OCI-LY3 (cell line): ENCODE data around the gene FSTL4.

Source experiments
- H2AFZ ChIP-seq: fragments of 200-600, 300-600 bp; shearing (Covaris generic); 2 replicates; pipeline ENCODE4 v1.6.0; 2014; ENCODE audit warnings: antibody characterized with exemption, low read depth, low read length
- H3K27ac ChIP-seq: fragments of 200-600, 300-600 bp; sonication (generic); 2 replicates; pipeline ENCODE4 v1.5.1; 2014; ENCODE audit warnings: mild to moderate bottlenecking, low read length, moderate library complexity, mixed read lengths
- H3K27me3 ChIP-seq: fragments of 200-600, 300-600 bp; sonication (generic); 2 replicates; pipeline ENCODE4 v1.6.1; 2014; ENCODE audit warnings: low read depth, low read length, mixed read lengths
- H3K36me3 ChIP-seq: fragments of 200-600, 300-600 bp; sonication (generic); replicated peaks from 2 replicates; pipeline ENCODE3; 2014; ENCODE audit warnings: low read depth, low read length, mixed read lengths
- H3K4me1 ChIP-seq: fragments of 300-600, 200-600 bp; sonication (generic); 2 replicates; pipeline ENCODE4 v1.6.1; 2014; ENCODE audit warnings: low read length, mixed read lengths
- H3K4me2 ChIP-seq: fragments of 200-600, 300-600 bp; sonication (generic); 2 replicates; pipeline ENCODE4 v1.6.1; 2014; ENCODE audit warnings: low read length, mixed read lengths
- H3K4me3 ChIP-seq: fragments of 300-600, 200-600 bp; sonication (generic); 2 replicates; pipeline ENCODE4 v1.5.1; 2014; ENCODE audit warnings: antibody characterized with exemption, mild to moderate bottlenecking, low read length, moderate library complexity
- H3K79me2 ChIP-seq: fragments of 300-600, 200-600 bp; shearing (Covaris generic); 2 replicates; pipeline ENCODE4 v1.6.1; 2014; ENCODE audit warnings: mild to moderate bottlenecking, low read length, mixed read lengths
- H3K9ac ChIP-seq: fragments of 300-600, 200-600 bp; shearing (Covaris generic); 2 replicates; pipeline ENCODE4 v1.6.0; 2014; ENCODE audit warnings: mild to moderate bottlenecking, low read length, moderate library complexity
- H3K9me3 ChIP-seq: fragments of 200-600, 300-600 bp; shearing (Covaris generic); 2 replicates; pipeline ENCODE4 v1.6.1; 2014; ENCODE audit warnings: low read length, mixed read lengths; ENCODE audit not compliant: insufficient read depth
- H4K20me1 ChIP-seq: fragments of 200-600, 300-600 bp; sonication (generic); 2 replicates; pipeline ENCODE4 v1.6.1; 2016; ENCODE audit warnings: low read length, mixed read lengths; ENCODE audit not compliant: insufficient read depth
- EZH2phosphoT487 ChIP-seq: fragments of 200-600 bp; shearing (Covaris generic); IDR thresholded peaks from 2 replicates; pipeline ENCODE4 v1.6.1; 2018; ENCODE audit warnings: antibody characterized with exemption, mixed run types, low read depth
- TF ChIP-seq, protein P1 (sequence below): fragments of 200-600, 300-600 bp; sonication (generic); IDR thresholded peaks from 2 replicates; pipeline ENCODE4 v1.5.1; 2014; ENCODE audit warnings: antibody characterized with exemption, low read length, low read depth

FSTL4 gene

DNA sequence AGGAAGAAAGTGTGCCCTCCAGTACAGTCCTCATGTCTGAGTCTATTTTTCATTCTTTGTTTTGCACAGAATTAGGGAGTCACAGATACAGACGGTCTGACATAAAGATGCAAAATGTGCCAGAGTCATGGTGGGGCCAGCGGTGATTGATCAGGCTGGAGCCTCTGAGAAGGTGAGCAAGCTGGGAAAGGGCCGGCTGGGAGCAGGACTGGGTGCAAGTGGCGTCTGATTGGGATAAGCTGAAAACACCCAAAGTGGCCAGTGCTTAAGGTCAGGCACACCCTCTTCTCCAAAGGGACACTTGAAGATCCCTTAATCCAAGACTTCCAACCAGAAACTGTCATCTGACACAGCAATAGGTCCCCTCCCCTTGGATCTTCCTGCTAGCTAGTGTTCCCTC is 32.6 kb downstream of the FSTL4 start:
- no peaks in the 10 kb centered on the region for H3K27me3 ChIP-seq
- no peak overlapping the region for H3K9ac ChIP-seq

DNA sequence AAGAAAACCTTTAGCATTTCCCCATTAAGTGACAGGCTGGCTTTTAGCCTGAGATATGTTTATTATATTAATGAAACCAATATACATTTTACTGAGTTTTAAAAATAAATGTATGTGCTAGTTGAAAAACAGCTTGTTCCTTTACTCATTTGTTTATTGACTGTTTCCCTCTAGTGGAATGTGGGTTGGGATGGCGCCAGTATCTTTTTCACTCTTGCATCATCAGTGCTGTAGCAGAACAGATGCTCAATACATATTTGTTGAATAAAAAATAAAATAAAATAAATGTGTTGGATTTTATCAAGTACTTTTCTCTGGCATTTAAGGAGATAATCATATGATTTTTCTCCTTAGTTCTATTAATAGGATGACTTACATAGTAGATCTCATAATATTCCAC is 43.0 kb downstream of the FSTL4 start:
- Histone ChIP-seq H2AFZ (no peak overlapping the region), H4K20me1 (no peaks in the 10 kb centered on the region; the same call in 1 of the 2 replicates), H3K9ac (no peak overlapping the region), H3K27me3 (0 out of 2 replicates have a peak, but pooled peaks cover 2% of the 10 kb centered on the region), H3K4me2 (no peak overlapping the region), H3K9me3 (no peaks in the 10 kb centered on the region), H3K79me2 (no peaks in the 10 kb centered on the region), H3K36me3 (no peaks in the 10 kb centered on the region), H3K27ac (no peak overlapping the region), H3K4me1 (peaks cover 12% of the 10 kb centered on the region), H3K4me3 (no peak overlapping the region)
- TF ChIP-seq EZH2phosphoT487, result no peak
- TF ChIP-seq, protein P1, sequence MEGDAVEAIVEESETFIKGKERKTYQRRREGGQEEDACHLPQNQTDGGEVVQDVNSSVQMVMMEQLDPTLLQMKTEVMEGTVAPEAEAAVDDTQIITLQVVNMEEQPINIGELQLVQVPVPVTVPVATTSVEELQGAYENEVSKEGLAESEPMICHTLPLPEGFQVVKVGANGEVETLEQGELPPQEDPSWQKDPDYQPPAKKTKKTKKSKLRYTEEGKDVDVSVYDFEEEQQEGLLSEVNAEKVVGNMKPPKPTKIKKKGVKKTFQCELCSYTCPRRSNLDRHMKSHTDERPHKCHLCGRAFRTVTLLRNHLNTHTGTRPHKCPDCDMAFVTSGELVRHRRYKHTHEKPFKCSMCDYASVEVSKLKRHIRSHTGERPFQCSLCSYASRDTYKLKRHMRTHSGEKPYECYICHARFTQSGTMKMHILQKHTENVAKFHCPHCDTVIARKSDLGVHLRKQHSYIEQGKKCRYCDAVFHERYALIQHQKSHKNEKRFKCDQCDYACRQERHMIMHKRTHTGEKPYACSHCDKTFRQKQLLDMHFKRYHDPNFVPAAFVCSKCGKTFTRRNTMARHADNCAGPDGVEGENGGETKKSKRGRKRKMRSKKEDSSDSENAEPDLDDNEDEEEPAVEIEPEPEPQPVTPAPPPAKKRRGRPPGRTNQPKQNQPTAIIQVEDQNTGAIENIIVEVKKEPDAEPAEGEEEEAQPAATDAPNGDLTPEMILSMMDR, result no peak

More for the DNA sequence above, 32.6 kb downstream of the FSTL4 start:
- no peaks in the 10 kb centered on the region for H3K79me2 ChIP-seq
- no peaks in the 10 kb centered on the region for H3K9me3 ChIP-seq
- H3K4me2 ChIP-seq, result no peak overlapping the region
- H3K4me3 ChIP-seq, result no peak overlapping the region
- no peak overlapping the region for H2AFZ ChIP-seq
- no peaks in the 10 kb centered on the region for H3K36me3 ChIP-seq
- no peak for TF ChIP-seq EZH2phosphoT487
- TF ChIP-seq, protein P1, result no peak
- no peaks in the 10 kb centered on the region for H4K20me1 ChIP-seq
- no peaks in the 10 kb centered on the region for H3K4me1 ChIP-seq
- no peak overlapping the region for H3K27ac ChIP-seq

DNA sequence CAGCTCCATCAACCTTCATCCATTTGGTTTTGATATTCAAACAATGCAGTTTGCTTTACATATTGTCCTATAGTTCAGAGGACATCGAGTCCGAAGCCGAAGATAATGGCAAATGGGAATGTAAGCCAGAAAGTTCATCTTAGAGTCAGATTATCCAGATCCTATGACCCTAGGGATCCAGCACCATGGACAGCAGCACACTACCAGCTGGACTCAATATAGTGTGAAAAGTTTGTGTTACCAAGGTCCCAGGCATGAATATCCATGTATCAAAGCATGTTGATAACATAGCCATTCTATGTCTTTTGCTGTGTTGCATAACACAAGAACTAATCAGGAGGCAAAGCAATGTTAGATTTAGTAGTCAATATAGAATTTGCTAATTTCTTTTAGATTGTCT is 46.3 kb downstream of the FSTL4 start:
- Histone ChIP-seq H2AFZ (no peak overlapping the region), H3K9ac (no peak overlapping the region), H3K4me2 (no peak overlapping the region), H3K36me3 (no peaks in the 10 kb centered on the region), H3K27me3 (0 out of 2 replicates have a peak, but pooled peaks cover 2% of the 10 kb centered on the region), H3K4me1 (peaks cover 14% of the 10 kb centered on the region), H4K20me1 (no peaks in the 10 kb centered on the region; the same call in 1 of the 2 replicates), H3K9me3 (no peaks in the 10 kb centered on the region), H3K79me2 (no peaks in the 10 kb centered on the region), H3K27ac (no peak overlapping the region), H3K4me3 (no peak overlapping the region)
- no peak for TF ChIP-seq EZH2phosphoT487
- TF ChIP-seq, protein P1, result no peak

DNA sequence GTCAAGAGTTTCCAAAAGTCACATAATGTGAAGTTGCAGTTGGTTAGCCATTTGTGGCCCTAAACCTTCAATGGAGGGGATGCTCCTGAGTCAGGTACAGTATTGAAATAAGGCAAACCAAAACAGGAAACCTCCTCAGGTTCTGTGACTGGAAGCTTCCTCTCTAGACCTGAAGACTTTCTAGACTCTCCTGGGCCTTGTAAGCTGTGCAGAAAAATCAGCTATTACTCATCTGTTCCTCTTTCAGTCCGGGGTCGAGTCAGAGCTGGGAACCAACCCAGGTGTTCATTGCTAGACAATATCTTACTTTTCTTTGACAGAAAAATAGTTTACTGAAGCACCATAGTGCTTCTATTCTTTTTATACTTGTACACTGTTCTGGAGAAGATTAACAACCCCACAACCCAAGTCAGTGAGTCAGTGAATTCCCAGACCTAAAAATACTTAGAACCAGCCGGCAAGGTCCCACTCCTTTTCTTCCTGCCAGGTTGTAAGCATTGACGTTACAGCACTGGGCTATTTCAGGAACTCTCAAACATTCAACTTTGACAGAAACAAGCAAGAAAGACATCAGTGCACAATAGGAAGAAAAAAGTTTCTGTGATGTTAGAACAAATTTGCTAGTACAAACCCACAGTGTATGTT is 47.3 kb downstream of the FSTL4 start:
- H3K79me2 ChIP-seq, result no peaks in the 10 kb centered on the region
- TF ChIP-seq, protein P1, result no peak
- TF ChIP-seq EZH2phosphoT487, result no peak

More for the DNA sequence above, 47.3 kb downstream of the FSTL4 start:
- Histone ChIP-seq H2AFZ (no peak overlapping the region), H3K4me2 (peak overlapping the region; percentile 39), H3K27me3 (no peaks in the 10 kb centered on the region), H3K4me1 (peaks cover 14% of the 10 kb centered on the region), H3K9me3 (no peaks in the 10 kb centered on the region), H3K36me3 (no peaks in the 10 kb centered on the region), H4K20me1 (no peaks in the 10 kb centered on the region; the same call in 1 of the 2 replicates), H3K4me3 (no peak overlapping the region), H3K9ac (no peak overlapping the region), H3K27ac (no peak overlapping the region)
